Liver (tissue), 9 donors: Measurements from ENCODE around the gene MAP3K13. TPM values are rescaled to one million over a fixed set of nuclear protein-coding genes. Genes with fewer than 3 reads are reported as not detected.

Experiments used
- DNase-seq: peaks from one replicate; pipeline ENCODE4 v3.0.0-alpha.2; 2017; ENCODE audit warnings: low spot score
- H3K27ac ChIP-seq, 2 donors: one replicate each; pipeline ENCODE4 v1.7.0; 2013; ENCODE audit warnings: inconsistent platforms in 2 of 2, low read length in 2 of 2, control low read depth in 1 of 2, low read depth in 1 of 2, mild to moderate bottlenecking in 1 of 2
- H3K27me3 ChIP-seq, 4 donors: one replicate each; pipeline versions ENCODE4 v1.6.1 to v1.7.0; 2013; ENCODE audit warnings: low read length in 3 of 4, inconsistent platforms in 1 of 4, mild to moderate bottlenecking in 1 of 4, moderate library complexity in 1 of 4; ENCODE audit not compliant: control insufficient read depth in 4 of 4, insufficient read depth in 4 of 4
- H3K36me3 ChIP-seq, 4 donors: one replicate each; pipeline versions ENCODE4 v1.6.1 to v1.7.0; 2013; ENCODE audit warnings: low read length in 3 of 4, mild to moderate bottlenecking in 3 of 4, low read depth in 1 of 4, moderate library complexity in 1 of 4; ENCODE audit not compliant: control insufficient read depth in 4 of 4, insufficient read depth in 3 of 4
- H3K4me1 ChIP-seq, 4 donors: one replicate each; pipeline versions ENCODE4 v1.6.1 to v1.7.0; 2013; ENCODE audit warnings: low read length in 3 of 4, mild to moderate bottlenecking in 3 of 4, moderate library complexity in 1 of 4; ENCODE audit not compliant: control insufficient read depth in 4 of 4, insufficient read depth in 4 of 4
- H3K4me3 ChIP-seq, 3 donors: one replicate each; pipeline versions ENCODE4 v1.6.1 to v1.7.0; 2013; ENCODE audit warnings: low read length in 3 of 3, control low read depth in 1 of 3, low read depth in 1 of 3, mild to moderate bottlenecking in 1 of 3
- H3K9ac ChIP-seq, 2 donors: one replicate each; pipeline ENCODE4 v1.7.0; 2013; ENCODE audit warnings: low read length in 2 of 2, mild to moderate bottlenecking in 2 of 2, moderate library complexity in 2 of 2, control low read depth in 1 of 2, low read depth in 1 of 2
- H3K9me3 ChIP-seq, 4 donors: one replicate each; pipeline versions ENCODE4 v1.6.1 to v1.7.0; 2013; ENCODE audit warnings: low read length in 3 of 4; ENCODE audit not compliant: control insufficient read depth in 4 of 4
- ATF3 ChIP-seq: IDR thresholded peaks from 2 replicates; pipeline ENCODE4 v1.6.1; 2016; ENCODE audit warnings: antibody characterized with exemption
- CTCF ChIP-seq: fragments of 150-350 bp; IDR thresholded peaks from 2 replicates; pipeline ENCODE4 v1.5.1; 2017; ENCODE audit warnings: improper control_type of control experiment, low read depth, low read length; ENCODE audit not compliant: missing input control
- FOXA1 ChIP-seq: IDR thresholded peaks from 2 replicates; pipeline ENCODE4 v1.6.1; 2016; ENCODE audit warnings: antibody characterized with exemption
- FOXA2 ChIP-seq: IDR thresholded peaks from 2 replicates; pipeline ENCODE4 v1.6.1; 2016; ENCODE audit warnings: antibody characterized with exemption
- GABPA ChIP-seq, 2 donors: IDR thresholded peaks in 1 of 2; conservative IDR thresholded peaks in 1 of 2; 2 replicates each; pipeline ENCODE4 v1.6.1; 2016; ENCODE audit warnings: antibody characterized with exemption in 2 of 2, mild to moderate bottlenecking in 1 of 2, moderate library complexity in 1 of 2
- HNF4A ChIP-seq, 2 donors: conservative IDR thresholded peaks; 2 replicates each; pipeline ENCODE4 v1.6.1; 2016; ENCODE audit warnings: antibody characterized with exemption in 2 of 2, mild to moderate bottlenecking in 2 of 2
- HNF4G ChIP-seq: IDR thresholded peaks from 2 replicates; pipeline ENCODE4 v1.6.1; 2016; ENCODE audit warnings: antibody characterized with exemption
- NR2F2 ChIP-seq: IDR thresholded peaks from 2 replicates; pipeline ENCODE4 v1.6.1; 2016; ENCODE audit warnings: antibody characterized with exemption
- RAD21 ChIP-seq, 2 donors: IDR thresholded peaks; 2 replicates each; pipeline ENCODE4 v1.6.1; 2016; ENCODE audit warnings: antibody characterized with exemption in 2 of 2, mild to moderate bottlenecking in 2 of 2
- REST ChIP-seq: IDR thresholded peaks from 2 replicates; pipeline ENCODE4 v1.6.1; 2016; ENCODE audit warnings: antibody characterized with exemption, mild to moderate bottlenecking
- RXRA ChIP-seq, 2 donors: IDR thresholded peaks; 2 replicates each; pipeline ENCODE4 v1.6.1; 2017 to 2018; ENCODE audit warnings: antibody characterized with exemption in 2 of 2, mild to moderate bottlenecking in 1 of 2
- TAF1 ChIP-seq: conservative IDR thresholded peaks from 2 replicates; pipeline ENCODE4 v1.6.1; 2016; ENCODE audit warnings: antibody characterized with exemption, mild to moderate bottlenecking
- YY1 ChIP-seq: IDR thresholded peaks from 2 replicates; pipeline ENCODE4 v1.6.1; 2016; ENCODE audit warnings: antibody characterized with exemption, mild to moderate bottlenecking
- WGBS: extraction: QIAGEN DNeasy Blood & Tissue Kit; methylation state at CpG from one replicate; pipeline ENCODE4 v1.1.7; 2013; 5-methylcytosine and 5-hydroxymethylcytosine counted together
- polyA plus RNA-seq, 2 donors: library from polyadenylated mRNA; stranded (reverse) in 1 of 2; unstranded in 1 of 2; fragments of 200-250 nt in 1 of 2; fragments of >200 nt in 1 of 2; fragmentation: Nextera tagmentation in 1 of 2; extraction: Ambion mirVana in 1 of 2; gene quantifications; one replicate each; pipeline versions ENCODE4 v1.2.1 to v1.2.3, GENCODE V29; 2013 to 2015
- total RNA-seq, 2 donors: library from RNA; depleted of rRNA; stranded (reverse); fragments of >200 nt; gene quantifications; one replicate each; pipeline ENCODE4 v1.2.3, GENCODE V29; 2014
- TF ChIP-seq, protein P1 (sequence below): IDR thresholded peaks from 2 replicates; pipeline ENCODE4 v1.6.1; 2016; ENCODE audit warnings: antibody characterized with exemption
- donor health status: healthy.
- donor health status: healthy.
- donor health status: healthy.
- donor health status: healthy.
- donor health status: healthy.

The MAP3K13 gene
- total and polyA plus RNA-seq, 4 donors = 11.3 to 38.1 (median 26.5) TPM

DNA sequence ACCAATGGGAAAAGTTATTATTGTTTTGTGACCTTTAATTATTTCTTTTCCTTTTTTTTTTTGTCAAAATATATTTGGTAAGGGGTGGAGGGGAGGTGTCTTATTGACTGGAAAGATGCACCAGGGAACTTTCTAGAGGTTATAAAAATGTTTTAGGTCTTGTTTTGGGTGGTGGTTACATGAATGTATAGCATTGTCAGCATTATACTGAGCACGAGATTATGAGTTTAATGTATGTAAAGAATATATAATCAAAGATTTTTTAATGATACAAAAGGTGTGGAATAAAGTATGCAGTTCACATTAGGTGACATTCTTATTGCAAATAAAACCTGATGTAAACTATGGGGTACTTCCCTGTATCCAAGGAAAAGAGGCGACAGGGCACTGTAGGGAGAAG is 23.0 kb upstream of the MAP3K13 start:
- H3K9ac ChIP-seq = no peak overlapping the region
- 93% methylated on average over 2 of the region's 2 CpGs for WGBS
- H3K9me3 ChIP-seq = no peaks in the 10 kb centered on the region
- H3K36me3 ChIP-seq = peaks cover 0 to 4% (median 0%) of the 10 kb centered on the region in 4 donors
- H3K27me3 ChIP-seq = no peaks in the 10 kb centered on the region
- H3K27ac ChIP-seq = no peak overlapping the region
- H3K4me3 ChIP-seq = no peak overlapping the region
- no peak for DNase-seq
- no peak for TF ChIP-seq FOXA1
- no peak for TF ChIP-seq REST
- no peak for TF ChIP-seq RAD21 (IDR thresholded peaks at IDR 0.05)
- TF ChIP-seq ATF3 = no peak
- TF ChIP-seq CTCF = no peak
- TF ChIP-seq RXRA (IDR thresholded peaks at IDR 0.05) = no peak
- TF ChIP-seq YY1 = no peak
- no peak for TF ChIP-seq GABPA (IDR thresholded peaks at IDR 0.05 in 1 of 2, conservative IDR thresholded peaks at IDR 0.05 in 1 of 2)
- no peak for TF ChIP-seq TAF1
- no peak for TF ChIP-seq FOXA2
- TF ChIP-seq HNF4A (conservative IDR thresholded peaks at IDR 0.05) = no peak
- TF ChIP-seq, protein P1, sequence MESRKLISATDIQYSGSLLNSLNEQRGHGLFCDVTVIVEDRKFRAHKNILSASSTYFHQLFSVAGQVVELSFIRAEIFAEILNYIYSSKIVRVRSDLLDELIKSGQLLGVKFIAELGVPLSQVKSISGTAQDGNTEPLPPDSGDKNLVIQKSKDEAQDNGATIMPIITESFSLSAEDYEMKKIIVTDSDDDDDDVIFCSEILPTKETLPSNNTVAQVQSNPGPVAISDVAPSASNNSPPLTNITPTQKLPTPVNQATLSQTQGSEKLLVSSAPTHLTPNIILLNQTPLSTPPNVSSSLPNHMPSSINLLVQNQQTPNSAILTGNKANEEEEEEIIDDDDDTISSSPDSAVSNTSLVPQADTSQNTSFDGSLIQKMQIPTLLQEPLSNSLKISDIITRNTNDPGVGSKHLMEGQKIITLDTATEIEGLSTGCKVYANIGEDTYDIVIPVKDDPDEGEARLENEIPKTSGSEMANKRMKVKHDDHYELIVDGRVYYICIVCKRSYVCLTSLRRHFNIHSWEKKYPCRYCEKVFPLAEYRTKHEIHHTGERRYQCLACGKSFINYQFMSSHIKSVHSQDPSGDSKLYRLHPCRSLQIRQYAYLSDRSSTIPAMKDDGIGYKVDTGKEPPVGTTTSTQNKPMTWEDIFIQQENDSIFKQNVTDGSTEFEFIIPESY = no peak
- no peak for TF ChIP-seq NR2F2
- no peak for TF ChIP-seq HNF4G
- peaks cover 2 to 22% (median 13%) of the 10 kb centered on the region in 4 donors for H3K4me1 ChIP-seq

- 96% methylated on average over 2 of the region's 2 CpGs for WGBS
These were observed 22.2 kb upstream of the MAP3K13 start for GRCh38 chr3:185340751-185341150.

More at GRCh38 chr3:185340751-185341150, 22.2 kb upstream of the MAP3K13 start:
- Histone ChIP-seq H3K4me3 (no peak overlapping the region), H3K27me3 (no peaks in the 10 kb centered on the region), H3K36me3 (peaks cover 0 to 4% (median 0%) of the 10 kb centered on the region in 4 donors), H3K4me1 (peaks cover 2 to 21% (median 11%) of the 10 kb centered on the region in 4 donors), H3K9ac (no peak overlapping the region), H3K9me3 (no peaks in the 10 kb centered on the region), H3K27ac (no peak overlapping the region)
- DNase-seq = no peak
- TF ChIP-seq, protein P1 = no peak
